MM.1S (cell line): Measurements from ENCODE around the gene OSBPL2.

ENCODE experiments used
- DNase-seq: peaks from one replicate; pipeline ENCODE4 v3.0.0-alpha.2; 2015
- H2AFZ ChIP-seq: fragments of 300-600 bp; sonication (generic); 2 replicates; pipeline ENCODE4 v1.6.0; 2016; ENCODE audit warnings: antibody characterized with exemption, low read length
- H3F3A ChIP-seq: fragments of 300-600 bp; sonication (generic); 2 replicates; pipeline ENCODE4 v1.6.1; 2016; ENCODE audit warnings: mild to moderate bottlenecking, antibody characterized with exemption, low read length, moderate library complexity, mixed read lengths; ENCODE audit not compliant: insufficient read depth
- H3K27ac ChIP-seq: fragments of 300-600 bp; sonication (generic); 2 replicates; pipeline ENCODE4 v1.5.1; 2016; ENCODE audit warnings: mild to moderate bottlenecking, low read length
- H3K27me3 ChIP-seq: fragments of 300-600 bp; sonication (generic); replicated peaks from 2 replicates; pipeline ENCODE4 v1.6.0; 2016; ENCODE audit warnings: low read length; ENCODE audit not compliant: insufficient read depth
- H3K36me3 ChIP-seq: fragments of 300-600 bp; sonication (generic); replicated peaks from 2 replicates; pipeline ENCODE4 v1.6.1; 2016; ENCODE audit warnings: mild to moderate bottlenecking, low read length, mixed read lengths; ENCODE audit not compliant: insufficient read depth
- H3K4me1 ChIP-seq: fragments of 300-600 bp; sonication (generic); 2 replicates; pipeline ENCODE4 v1.6.1; 2016; ENCODE audit warnings: low read length, mixed read lengths
- H3K4me2 ChIP-seq: fragments of 300-600 bp; sonication (generic); 2 replicates; pipeline ENCODE4 v1.6.0; 2016; ENCODE audit warnings: low read depth, low read length
- H3K4me3 ChIP-seq: fragments of 300-600 bp; sonication (generic); 2 replicates; pipeline ENCODE4 v1.5.1; 2016; ENCODE audit warnings: low read length, mixed read lengths
- H3K79me2 ChIP-seq: fragments of 300-600 bp; sonication (generic); 2 replicates; pipeline ENCODE4 v1.6.1; 2016; ENCODE audit warnings: mixed run types, low read length, mixed read lengths
- H3K9ac ChIP-seq: fragments of 300-600 bp; sonication (generic); 2 replicates; pipeline ENCODE4 v1.6.1; 2016; ENCODE audit warnings: low read length, mixed read lengths
- H3K9me2 ChIP-seq: fragments of 300-600 bp; sonication (generic); replicated peaks from 2 replicates; pipeline ENCODE4 v1.6.1; 2016; ENCODE audit warnings: mild to moderate bottlenecking, low read length, mixed read lengths; ENCODE audit not compliant: insufficient read depth
- H3K9me3 ChIP-seq: fragments of 300-600 bp; sonication (generic); replicated peaks from 2 replicates; pipeline ENCODE4 v1.6.1; 2016; ENCODE audit warnings: mild to moderate bottlenecking, low read length, mixed read lengths; ENCODE audit not compliant: insufficient read depth
- H4K20me1 ChIP-seq: fragments of 300-600 bp; sonication (generic); 2 replicates; pipeline ENCODE4 v1.6.1; 2016; ENCODE audit warnings: mild to moderate bottlenecking, low read length, moderate library complexity, mixed read lengths; ENCODE audit not compliant: insufficient read depth
- EZH2 ChIP-seq: fragments of 300-600 bp; sonication (generic); optimal IDR thresholded peaks from 2 replicates; pipeline ENCODE3; 2017; ENCODE audit warnings: low read depth, mild to moderate bottlenecking, antibody characterized with exemption, low read length, mixed read lengths
- EZH2phosphoT487 ChIP-seq: fragments of 300-600 bp; sonication (generic); IDR thresholded peaks from 2 replicates; pipeline ENCODE4 v1.6.1; 2018; ENCODE audit warnings: antibody characterized with exemption, low read length
- TF ChIP-seq, protein P1 (sequence below): fragments of 300-600 bp; sonication (generic); IDR thresholded peaks from 2 replicates; pipeline ENCODE4 v1.5.1; 2016; ENCODE audit warnings: antibody characterized with exemption, low read length, mixed read lengths

Gene OSBPL2

DNA sequence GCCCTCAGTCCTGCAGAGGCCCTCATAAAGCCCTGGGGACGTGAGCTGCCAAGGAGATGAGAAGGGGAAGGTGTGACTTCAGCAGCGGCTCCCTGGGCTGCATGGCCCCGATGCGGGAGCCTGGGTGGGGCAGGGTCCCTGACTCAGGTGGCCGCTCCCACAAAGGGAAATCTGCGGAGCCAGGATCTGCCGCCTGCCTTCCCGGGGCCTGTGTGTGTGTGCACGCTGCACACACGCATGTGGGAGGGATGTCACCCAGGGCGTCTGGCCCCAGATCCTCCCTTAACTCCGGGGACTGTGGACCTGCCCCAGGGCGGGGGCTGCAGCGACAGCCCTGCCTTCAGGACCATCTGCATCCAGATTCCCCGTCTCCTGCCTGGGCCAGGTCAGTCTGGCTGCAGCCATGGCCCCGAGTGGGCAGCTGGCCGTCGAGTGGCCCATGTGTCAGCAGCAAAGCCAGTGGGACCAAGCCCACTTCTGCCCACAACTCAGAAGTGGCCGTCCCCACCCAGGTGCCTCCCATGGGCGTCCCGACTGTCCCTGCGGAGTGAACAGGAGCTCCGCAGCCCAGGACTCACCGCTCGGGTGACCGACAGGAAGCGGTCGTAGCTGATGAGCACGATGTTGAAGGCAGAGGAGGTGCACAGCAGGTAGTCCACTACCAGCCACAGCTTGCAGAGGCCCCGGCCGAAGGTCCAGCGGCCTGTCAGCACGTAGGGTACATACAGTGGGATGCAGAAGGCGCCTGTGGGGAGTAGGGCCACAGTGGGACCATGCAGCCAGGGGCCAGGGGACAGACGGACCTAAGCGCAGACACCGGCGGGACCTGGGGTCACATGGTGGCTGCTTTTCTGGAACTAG is 20.2 kb upstream of the OSBPL2 start:
- no peaks in the 10 kb centered on the region for H3K4me1 ChIP-seq
- H3K4me2 ChIP-seq: no peak overlapping the region
- no peaks in the 10 kb centered on the region for H3K79me2 ChIP-seq
- H3K9ac ChIP-seq: no peak overlapping the region
- DNase-seq: no peak
- no peak overlapping the region for H2AFZ ChIP-seq
- 0 out of 2 replicates have a peak, but pooled peaks cover 3% of the 10 kb centered on the region for H4K20me1 ChIP-seq
- no peaks in the 10 kb centered on the region for H3K9me2 ChIP-seq
- no peaks in the 10 kb centered on the region for H3K9me3 ChIP-seq
- no peak overlapping the region for H3K4me3 ChIP-seq
- H3K36me3 ChIP-seq: no peaks in the 10 kb centered on the region
- H3K27me3 ChIP-seq: peaks cover 87% of the 10 kb centered on the region
- H3F3A ChIP-seq: no peaks in the 10 kb centered on the region
- no peak overlapping the region for H3K27ac ChIP-seq
- TF ChIP-seq EZH2 (no peak), EZH2phosphoT487 (no peak)
- TF ChIP-seq, protein P1, sequence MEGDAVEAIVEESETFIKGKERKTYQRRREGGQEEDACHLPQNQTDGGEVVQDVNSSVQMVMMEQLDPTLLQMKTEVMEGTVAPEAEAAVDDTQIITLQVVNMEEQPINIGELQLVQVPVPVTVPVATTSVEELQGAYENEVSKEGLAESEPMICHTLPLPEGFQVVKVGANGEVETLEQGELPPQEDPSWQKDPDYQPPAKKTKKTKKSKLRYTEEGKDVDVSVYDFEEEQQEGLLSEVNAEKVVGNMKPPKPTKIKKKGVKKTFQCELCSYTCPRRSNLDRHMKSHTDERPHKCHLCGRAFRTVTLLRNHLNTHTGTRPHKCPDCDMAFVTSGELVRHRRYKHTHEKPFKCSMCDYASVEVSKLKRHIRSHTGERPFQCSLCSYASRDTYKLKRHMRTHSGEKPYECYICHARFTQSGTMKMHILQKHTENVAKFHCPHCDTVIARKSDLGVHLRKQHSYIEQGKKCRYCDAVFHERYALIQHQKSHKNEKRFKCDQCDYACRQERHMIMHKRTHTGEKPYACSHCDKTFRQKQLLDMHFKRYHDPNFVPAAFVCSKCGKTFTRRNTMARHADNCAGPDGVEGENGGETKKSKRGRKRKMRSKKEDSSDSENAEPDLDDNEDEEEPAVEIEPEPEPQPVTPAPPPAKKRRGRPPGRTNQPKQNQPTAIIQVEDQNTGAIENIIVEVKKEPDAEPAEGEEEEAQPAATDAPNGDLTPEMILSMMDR: no peak

GRCh38 chr20:62219101-62219991 is 19.0 kb upstream of the OSBPL2 start:
- TF ChIP-seq EZH2phosphoT487: no peak
- TF ChIP-seq, protein P1: no peak
- no peak for TF ChIP-seq EZH2
- no peak overlapping the region for H3K9ac ChIP-seq
- no peak overlapping the region for H3K4me3 ChIP-seq
- no peaks in the 10 kb centered on the region for H3K79me2 ChIP-seq
- no peaks in the 10 kb centered on the region for H3K4me1 ChIP-seq
- H3K9me2 ChIP-seq: no peaks in the 10 kb centered on the region
- H3K27ac ChIP-seq: no peak overlapping the region
- H2AFZ ChIP-seq: no peak overlapping the region
- H3K27me3 ChIP-seq: peaks cover 92% of the 10 kb centered on the region
- no peak overlapping the region for H3K4me2 ChIP-seq
- H3K36me3 ChIP-seq: no peaks in the 10 kb centered on the region
- H3F3A ChIP-seq: no peaks in the 10 kb centered on the region
- 0 out of 2 replicates have a peak, but pooled peaks cover 3% of the 10 kb centered on the region for H4K20me1 ChIP-seq
- DNase-seq: no peak
- H3K9me3 ChIP-seq: no peaks in the 10 kb centered on the region

GRCh38 chr20:62219992-62220665 is 18.2 kb upstream of the OSBPL2 start, which contains the start of gene HRH3:
Gene HRH3 (minus strand): TSS chr20:62220278. CDS start chr20:62219970, 308 bp downstream.
- Histone ChIP-seq H4K20me1 (0 out of 2 replicates have a peak, but pooled peaks cover 3% of the 10 kb centered on the region), H3K9me3 (no peaks in the 10 kb centered on the region), H3K4me1 (no peaks in the 10 kb centered on the region), H3K27me3 (peaks cover 92% of the 10 kb centered on the region), H3K4me2 (no peak within 1 kb of the TSS; the same call in 1 of the 2 replicates), H2AFZ (no peak within 1 kb of the TSS), H3K9me2 (no peaks in the 10 kb centered on the region), H3K36me3 (no peaks in the 10 kb centered on the region), H3F3A (no peaks in the 10 kb centered on the region), H3K27ac (no peak within 1 kb of the TSS), H3K79me2 (no peaks in the 10 kb centered on the region), H3K9ac (no peak within 1 kb of the TSS), H3K4me3 (no peak within 1 kb of the TSS)
- TF ChIP-seq, protein P1: no peak
- TF ChIP-seq EZH2: no peak
- no peak for TF ChIP-seq EZH2phosphoT487
- peak; percentile 49 for DNase-seq
